GM21526 (cell line): ENCODE data around the gene ST8SIA4.
A peak's percentile ranks its signal among the peaks of the same experiment; 100 is the strongest.
"Not testable (repeated sequence)": the region's sequence is repeated elsewhere in the genome, so short reads cannot be mapped to it uniquely, and the experiment has no call there.

Experiments
- ATAC-seq: cut with Tn5 transposase; IDR thresholded peaks from one replicate; pipeline ENCODE4 v1.9.1; 2021; ENCODE audit warnings: moderate library complexity; ENCODE audit not compliant: unreplicated experiment, low FRiP score

Gene ST8SIA4

DNA sequence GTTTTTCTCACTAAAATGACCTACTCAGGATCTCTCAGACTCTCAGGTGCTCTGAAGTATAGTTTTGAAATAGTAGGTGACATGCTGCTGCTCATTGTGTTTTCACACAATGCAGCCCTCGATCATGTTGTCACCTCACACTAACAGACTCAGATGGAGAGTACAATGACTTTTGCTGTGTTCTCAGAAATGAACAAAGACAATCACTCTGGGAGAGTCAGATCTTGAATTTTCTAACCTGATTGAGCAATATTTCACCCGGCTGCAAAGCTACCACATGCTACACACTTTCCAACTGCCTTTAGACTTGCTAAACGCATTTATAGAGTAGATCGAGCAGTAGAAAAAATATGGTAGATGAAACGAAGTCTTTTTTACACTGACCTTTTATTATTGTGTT is 113.4 kb downstream of the ST8SIA4 start:
- no peak for ATAC-seq

DNA sequence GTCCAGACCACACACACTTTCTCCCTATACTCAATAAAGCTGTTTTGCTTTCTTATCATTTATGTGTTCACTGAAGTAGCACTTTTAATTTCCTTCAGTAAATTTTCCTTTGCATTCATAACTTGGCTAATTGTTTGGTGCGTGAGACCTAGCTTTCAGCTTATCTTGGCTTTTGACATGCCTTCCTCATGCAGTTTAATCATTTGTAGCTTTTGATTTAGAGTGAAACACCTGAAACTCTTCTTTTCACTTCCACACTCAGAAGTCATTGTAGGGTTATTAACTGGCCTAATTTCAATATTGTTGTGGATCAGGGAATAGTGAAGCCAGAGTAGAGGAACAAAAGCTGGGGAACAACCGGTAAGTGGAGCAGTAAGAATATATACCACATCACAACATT is 114.7 kb downstream of the ST8SIA4 start:
- ATAC-seq = no peak

- ATAC-seq = peak; percentile 85
These were observed 115.4 kb downstream of the ST8SIA4 start for GRCh38 chr5:100787648-100788047.

- not testable (repeated sequence) for ATAC-seq
These were observed 117.5 kb downstream of the ST8SIA4 start for GRCh38 chr5:100785536-100785935.

- ATAC-seq = peak; percentile 78
These were observed 122.7 kb downstream of the ST8SIA4 start for GRCh38 chr5:100780376-100780870.

DNA sequence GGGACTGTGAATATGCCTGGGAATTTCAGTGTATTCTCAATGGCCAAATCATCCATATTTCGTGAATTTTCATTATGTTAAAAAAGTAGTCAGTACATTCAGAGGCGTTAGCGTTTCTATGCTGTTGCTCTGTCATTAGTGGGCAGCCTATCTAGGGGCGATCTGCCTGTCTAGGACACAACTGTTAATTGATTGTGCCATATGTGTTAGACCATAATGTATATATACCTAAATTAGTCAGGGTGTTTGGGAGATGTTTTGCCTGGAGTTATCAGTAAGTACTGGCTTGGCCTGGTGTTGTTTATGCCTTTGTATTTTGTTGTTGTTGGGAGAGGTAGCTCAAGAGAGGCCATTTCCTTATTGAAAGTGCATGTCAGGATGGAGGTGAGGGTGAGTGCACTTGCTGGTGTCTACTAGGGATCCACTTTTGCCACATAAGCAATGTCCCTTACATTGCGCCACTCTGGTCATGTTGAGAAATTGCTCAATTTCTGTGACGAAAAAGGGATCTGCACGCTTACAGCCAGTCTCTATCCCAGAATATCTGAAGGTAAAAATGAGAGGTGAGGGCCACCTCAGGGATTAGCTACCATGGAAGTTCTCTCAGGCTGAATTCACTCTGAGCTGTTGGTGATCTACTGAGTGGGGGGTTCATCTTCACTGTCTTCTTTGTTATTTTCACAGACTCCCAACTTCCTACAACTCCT is 123.3 kb downstream of the ST8SIA4 start:
- ATAC-seq = peak; percentile 34

DNA sequence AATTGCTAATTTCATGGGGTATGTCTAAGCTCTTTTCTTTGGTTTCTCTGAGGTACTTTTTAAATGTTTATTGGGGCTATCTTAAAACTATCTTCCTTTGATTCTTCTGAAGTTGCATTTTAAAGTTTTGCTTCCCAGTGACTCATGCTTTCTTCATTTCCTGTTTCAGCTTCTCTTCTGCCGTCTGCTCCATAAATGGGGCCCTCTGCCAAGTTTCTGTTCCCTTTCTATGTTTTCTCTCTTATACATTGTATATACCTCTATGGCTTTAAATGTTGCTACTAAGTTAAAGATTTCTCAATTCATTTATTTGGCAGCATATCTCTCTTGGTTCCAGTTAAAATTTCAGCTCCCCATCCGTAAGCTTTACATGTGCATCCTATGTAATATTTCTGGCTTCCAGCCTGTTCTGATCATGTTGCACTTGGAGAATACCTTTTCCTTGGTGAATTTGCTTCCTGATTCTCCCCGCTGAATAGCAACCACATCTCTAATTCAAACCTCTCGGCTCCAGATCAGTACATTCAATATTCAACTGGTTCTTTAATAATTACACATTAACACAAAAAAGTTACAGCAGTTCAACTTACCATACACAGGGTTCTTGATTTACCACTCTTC is 125.3 kb downstream of the ST8SIA4 start:
- ATAC-seq = peak; percentile 74

DNA sequence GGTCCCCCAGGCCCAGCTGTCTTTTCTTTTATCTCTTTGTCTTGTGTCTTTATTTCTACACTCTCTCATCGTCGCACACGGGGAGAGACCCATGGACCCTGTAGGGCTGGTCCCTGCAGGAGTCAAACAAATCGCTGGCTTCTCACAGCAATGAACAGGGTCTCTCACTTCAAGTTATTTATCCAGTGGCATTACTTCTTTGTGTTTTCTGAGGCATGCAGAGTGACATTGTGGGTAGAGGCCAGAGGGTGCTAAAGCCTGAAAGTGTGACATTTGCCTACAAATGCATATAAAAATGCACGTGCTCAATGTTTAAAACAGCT is 127.6 kb downstream of the ST8SIA4 start:
- ATAC-seq = no peak

- ATAC-seq = no peak
These were observed 130.5 kb downstream of the ST8SIA4 start for GRCh38 chr5:100772548-100772947.

- no peak for ATAC-seq
These were observed 131.1 kb downstream of the ST8SIA4 start for GRCh38 chr5:100772006-100772405.

DNA sequence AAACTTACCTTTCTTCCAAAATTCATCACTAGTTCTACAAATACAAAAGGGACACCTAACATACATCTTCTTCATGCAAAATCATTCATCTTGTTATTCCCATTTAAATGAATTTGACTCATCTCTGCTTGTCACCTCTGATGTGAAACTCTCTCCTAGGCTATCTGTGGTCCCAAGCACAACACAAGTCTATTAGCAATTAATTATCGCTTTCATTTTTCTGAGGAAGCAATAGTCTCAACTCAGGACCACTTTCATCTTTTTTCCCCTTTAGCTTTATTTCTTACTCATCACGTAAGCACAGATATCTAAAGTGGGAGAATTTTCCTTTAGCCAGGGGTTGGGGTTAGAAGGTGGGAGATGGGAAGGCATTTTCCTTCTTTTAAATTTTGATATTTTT is 131.9 kb downstream of the ST8SIA4 start:
- ATAC-seq = no peak

- no peak for ATAC-seq
These were observed 134.9 kb downstream of the ST8SIA4 start for GRCh38 chr5:100768221-100768620.

GRCh38 chr5:100762995-100763394 is 140.1 kb downstream of the ST8SIA4 start:
- ATAC-seq = no peak

- ATAC-seq = no peak
These were observed 141.0 kb downstream of the ST8SIA4 start for GRCh38 chr5:100762108-100762507.

- ATAC-seq = no peak
These were observed 141.9 kb downstream of the ST8SIA4 start for GRCh38 chr5:100761192-100761591.

DNA sequence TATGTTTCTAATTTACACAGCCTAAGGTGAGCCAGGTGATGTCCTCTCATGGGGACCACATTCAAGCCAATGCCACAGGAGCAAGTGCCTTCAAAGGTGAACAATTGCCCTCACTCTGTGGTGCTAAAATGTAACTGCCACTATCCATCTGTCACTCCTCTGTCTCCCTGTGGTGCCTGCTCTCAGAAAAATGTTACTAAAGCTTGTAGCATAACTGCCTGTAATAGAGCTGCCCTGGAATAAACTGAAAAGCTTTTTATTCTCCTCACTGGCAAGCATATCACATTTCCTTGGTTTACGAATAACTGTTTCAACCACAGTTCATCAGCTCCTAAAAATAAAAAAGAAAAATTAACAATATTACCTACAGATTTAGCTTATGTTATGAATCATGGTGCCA is 142.4 kb downstream of the ST8SIA4 start:
- no peak for ATAC-seq

DNA sequence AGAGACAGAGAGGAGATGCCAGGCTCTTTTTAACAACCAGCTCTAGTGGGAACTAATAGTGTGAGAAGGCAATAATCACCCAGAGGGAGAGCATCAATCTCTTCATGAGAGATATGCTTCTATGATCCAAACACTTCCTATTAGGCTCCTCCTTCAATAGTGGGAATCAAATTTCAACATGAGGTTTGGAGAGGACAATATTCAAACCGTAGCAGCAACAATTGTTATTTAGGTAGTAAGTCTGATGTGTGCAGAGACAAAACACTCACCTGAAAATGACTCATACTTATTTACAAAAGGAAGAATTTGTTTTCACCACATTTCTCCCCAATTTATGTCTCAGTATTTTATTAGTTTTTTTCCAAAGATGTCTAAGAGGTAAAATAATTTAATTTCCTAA is 144.3 kb downstream of the ST8SIA4 start:
- no peak for ATAC-seq

- ATAC-seq = no peak
These were observed 144.8 kb downstream of the ST8SIA4 start for GRCh38 chr5:100758306-100758705.

GRCh38 chr5:100757618-100758017 is 145.5 kb downstream of the ST8SIA4 start:
- ATAC-seq = no peak
